Ascending aorta (tissue), 2 donors: ENCODE results near the gene DNAJC8. TPM values are rescaled to one million over a fixed set of nuclear protein-coding genes. Genes with fewer than 3 reads are reported as not detected.

Experiments
- DNase-seq, 2 donors: peaks; one replicate each; pipeline ENCODE4 v3.0.0-alpha.2; 2019; ENCODE audit warnings: low spot score in 2 of 2
- H3K27ac ChIP-seq, 2 donors: fragments of 200-600 bp; sonication (generic); one replicate each; pipeline ENCODE4 v1.5.1; 2016 to 2017; ENCODE audit warnings: mild to moderate bottlenecking in 1 of 2
- H3K27me3 ChIP-seq: fragments of 200-600 bp; sonication (generic); one replicate; pipeline ENCODE4 v1.5.1; 2017
- H3K36me3 ChIP-seq, 2 donors: fragments of 200-600 bp; sonication (generic); one replicate each; pipeline ENCODE4 v1.5.1; 2016
- H3K4me1 ChIP-seq, 2 donors: fragments of 200-600 bp; sonication (generic); one replicate each; pipeline ENCODE4 v1.5.1; 2016 to 2017; ENCODE audit warnings: mild to moderate bottlenecking in 1 of 2
- H3K4me3 ChIP-seq, 2 donors: fragments of 200-600 bp; sonication (generic); one replicate each; pipeline ENCODE4 v1.5.1; 2016 to 2017; ENCODE audit warnings: mild to moderate bottlenecking in 1 of 2
- H3K9me3 ChIP-seq, 2 donors: fragments of 200-600 bp; sonication (generic); one replicate each; pipeline ENCODE4 v1.5.1; 2016
- intact Hi-C: fragments of 100-400 bp; cut with DNase I; formaldehyde crosslinking; loops from one replicate; pipeline ENCODE4 v1.15.1; 2023
- total RNA-seq: library from RNA; depleted of rRNA; stranded (reverse); fragments of >200 nt; gene quantifications from one replicate; pipeline ENCODE4 v1.1.0, GENCODE V29; 2016
- TF ChIP-seq, protein P1 (sequence below), 3 experiments: fragments of 200-600 bp in 2 of 3; fragments of 450-650 bp in 1 of 3; sonication (generic) in 2 of 3; IDR thresholded peaks; one replicate each; pipeline ENCODE4 v1.5.1; 2016 to 2019; ENCODE audit warnings: antibody characterized with exemption in 3 of 3, mild to moderate bottlenecking in 1 of 3, moderate library complexity in 1 of 3

Gene DNAJC8
- total RNA-seq, 1 donor from 2014 or later = 65.2 TPM

DNA sequence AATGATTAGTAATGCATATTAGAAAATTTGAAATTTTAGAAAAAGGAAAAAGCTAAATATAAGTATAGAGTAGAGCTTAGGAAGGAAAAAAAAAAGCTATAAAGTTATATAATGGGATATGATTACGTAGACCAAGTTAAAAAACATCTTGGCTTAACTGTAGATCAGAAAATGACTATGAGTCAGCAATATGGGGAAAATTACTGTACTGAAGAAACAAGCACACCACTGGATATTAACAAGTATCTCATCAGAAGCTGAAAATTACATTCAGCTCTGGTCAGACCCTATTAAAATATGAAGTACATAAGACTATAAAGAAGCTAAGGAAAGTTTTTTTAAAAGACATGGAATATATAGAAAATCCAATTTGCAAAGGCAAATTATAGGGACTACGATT lies 19.5 kb downstream of the DNAJC8 start:
- peaks cover 26 to 32% of the 10 kb centered on the region in 2 donors for H3K36me3 ChIP-seq
- no peaks in the 10 kb centered on the region for H3K4me1 ChIP-seq
- H3K9me3 ChIP-seq = no peaks in the 10 kb centered on the region
- H3K4me3 ChIP-seq = no peak overlapping the region
- intact Hi-C loops = no loop called here
- TF ChIP-seq, protein P1, sequence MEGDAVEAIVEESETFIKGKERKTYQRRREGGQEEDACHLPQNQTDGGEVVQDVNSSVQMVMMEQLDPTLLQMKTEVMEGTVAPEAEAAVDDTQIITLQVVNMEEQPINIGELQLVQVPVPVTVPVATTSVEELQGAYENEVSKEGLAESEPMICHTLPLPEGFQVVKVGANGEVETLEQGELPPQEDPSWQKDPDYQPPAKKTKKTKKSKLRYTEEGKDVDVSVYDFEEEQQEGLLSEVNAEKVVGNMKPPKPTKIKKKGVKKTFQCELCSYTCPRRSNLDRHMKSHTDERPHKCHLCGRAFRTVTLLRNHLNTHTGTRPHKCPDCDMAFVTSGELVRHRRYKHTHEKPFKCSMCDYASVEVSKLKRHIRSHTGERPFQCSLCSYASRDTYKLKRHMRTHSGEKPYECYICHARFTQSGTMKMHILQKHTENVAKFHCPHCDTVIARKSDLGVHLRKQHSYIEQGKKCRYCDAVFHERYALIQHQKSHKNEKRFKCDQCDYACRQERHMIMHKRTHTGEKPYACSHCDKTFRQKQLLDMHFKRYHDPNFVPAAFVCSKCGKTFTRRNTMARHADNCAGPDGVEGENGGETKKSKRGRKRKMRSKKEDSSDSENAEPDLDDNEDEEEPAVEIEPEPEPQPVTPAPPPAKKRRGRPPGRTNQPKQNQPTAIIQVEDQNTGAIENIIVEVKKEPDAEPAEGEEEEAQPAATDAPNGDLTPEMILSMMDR (IDR thresholded peaks at IDR 0.05) = no peak
- H3K27ac ChIP-seq = no peak overlapping the region
- DNase-seq = no peak
- no peaks in the 10 kb centered on the region for H3K27me3 ChIP-seq

DNA sequence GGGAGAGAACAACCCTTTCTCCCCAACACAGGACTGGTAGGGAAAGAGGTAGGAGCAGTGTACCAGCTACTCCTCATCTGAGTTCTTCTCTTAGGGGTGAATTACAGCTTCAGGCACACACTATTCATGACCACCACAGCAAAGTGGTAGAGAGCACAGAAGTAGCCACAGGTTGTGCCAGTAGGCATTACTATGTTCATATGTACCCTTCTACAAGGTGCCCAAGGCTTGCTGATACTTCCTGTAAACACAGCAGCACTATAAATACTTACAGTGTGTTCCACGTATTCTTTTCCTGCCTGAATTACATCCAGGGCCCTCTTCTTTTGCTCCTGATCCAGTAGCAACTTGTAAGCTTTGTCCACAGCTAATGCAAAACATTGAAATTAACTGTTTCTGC lies 23.1 kb downstream of the DNAJC8 start:
- TF ChIP-seq, protein P1 (IDR thresholded peaks at IDR 0.05) = no peak
- H3K36me3 ChIP-seq = peaks cover 48 to 63% of the 10 kb centered on the region in 2 donors
- intact Hi-C loops = loop anchor here (10.0 kb wide), 1 partner anchor 115 kb away; no protein-coding TSS in a partner anchor

GRCh38 chr1:28208818-28209441 lies 23.9 kb downstream of the DNAJC8 start:
- no peak for DNase-seq
- TF ChIP-seq, protein P1 (IDR thresholded peaks at IDR 0.05) = peak; percentile 40 to 58 (median 42)
- no peak overlapping the region for H3K4me3 ChIP-seq
- intact Hi-C loops = loop anchor here (10.0 kb wide), 1 partner anchor 114 kb away; no protein-coding TSS in a partner anchor
- no peaks in the 10 kb centered on the region for H3K9me3 ChIP-seq
- H3K4me1 ChIP-seq = no peaks in the 10 kb centered on the region
- H3K27ac ChIP-seq = no peak overlapping the region
- H3K36me3 ChIP-seq = peaks cover 48 to 66% of the 10 kb centered on the region in 2 donors
- no peaks in the 10 kb centered on the region for H3K27me3 ChIP-seq

More for the DNA sequence above, 23.1 kb downstream of the DNAJC8 start:
- no peak for DNase-seq
- no peak overlapping the region for H3K27ac ChIP-seq
- no peak overlapping the region for H3K4me3 ChIP-seq
- no peaks in the 10 kb centered on the region for H3K4me1 ChIP-seq
- no peaks in the 10 kb centered on the region for H3K9me3 ChIP-seq
- H3K27me3 ChIP-seq = no peaks in the 10 kb centered on the region

- intact Hi-C loops = loop anchor here (10.0 kb wide), 1 partner anchor 110 kb away; no protein-coding TSS in a partner anchor
- no peak overlapping the region for H3K27ac ChIP-seq
- no peaks in the 10 kb centered on the region for H3K27me3 ChIP-seq
- TF ChIP-seq, protein P1 (IDR thresholded peaks at IDR 0.05) = no peak
- no peaks in the 10 kb centered on the region for H3K9me3 ChIP-seq
- peaks cover 74 to 93% of the 10 kb centered on the region in 2 donors for H3K36me3 ChIP-seq
- H3K4me3 ChIP-seq = no peak overlapping the region
- no peaks in the 10 kb centered on the region for H3K4me1 ChIP-seq
- no peak for DNase-seq
Measured at GRCh38 chr1:28205243-28205642, 27.6 kb downstream of the DNAJC8 start.

GRCh38 chr1:28200234-28200873 lies 32.5 kb downstream of the DNAJC8 start:
- H3K27me3 ChIP-seq = no peaks in the 10 kb centered on the region
- no peak for DNase-seq
- no peak overlapping the region for H3K4me3 ChIP-seq
- intact Hi-C loops = loop anchor here (10.0 kb wide), 1 partner anchor 106 kb away; no protein-coding TSS in a partner anchor
- TF ChIP-seq, protein P1 (IDR thresholded peaks at IDR 0.05) = no peak
- H3K4me1 ChIP-seq = no peaks in the 10 kb centered on the region
- no peak overlapping the region for H3K27ac ChIP-seq
- no peaks in the 10 kb centered on the region for H3K9me3 ChIP-seq
- peaks cover 66 to 72% of the 10 kb centered on the region in 2 donors for H3K36me3 ChIP-seq
